GM21529 (cell line): ENCODE results near the gene RNF10.
"Not testable (repeated sequence)": the region's sequence is repeated elsewhere in the genome, so short reads cannot be mapped to it uniquely, and the experiment has no call there.

ENCODE experiments used
- ATAC-seq: cut with Tn5 transposase; IDR thresholded peaks from one replicate; pipeline ENCODE4 v1.9.1; 2021; ENCODE audit not compliant: unreplicated experiment

RNF10 gene

DNA sequence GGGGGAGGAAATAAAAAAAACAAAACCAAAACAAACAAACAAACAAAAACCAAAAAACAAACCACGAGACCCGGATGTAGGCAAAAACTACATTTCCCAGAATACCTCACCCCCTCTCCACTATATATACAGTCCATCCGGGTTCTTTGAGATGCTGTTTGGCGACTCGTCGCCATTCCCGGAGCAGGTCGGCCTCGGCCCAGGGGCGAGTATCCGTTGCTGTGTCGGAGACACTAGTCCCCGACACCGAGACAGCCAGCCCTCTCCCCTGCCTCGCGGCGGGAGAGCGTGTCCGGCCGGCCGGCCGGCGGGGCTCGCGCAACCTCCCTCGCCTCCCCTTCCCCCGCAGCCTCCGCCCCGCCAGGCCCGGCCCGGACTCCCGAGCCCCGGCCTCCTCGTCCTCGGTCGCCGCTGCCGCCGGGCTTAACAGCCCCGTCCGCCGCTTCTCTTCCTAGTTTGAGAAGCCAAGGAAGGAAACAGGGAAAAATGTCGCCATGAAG, at the start of gene RNF10:
Gene RNF10, plus strand, starts transcription at position 154 of the 500 bp plus-strand sequence. CDS start 456 bp downstream, outside the sequence.
- peak; percentile 53 for ATAC-seq

DNA sequence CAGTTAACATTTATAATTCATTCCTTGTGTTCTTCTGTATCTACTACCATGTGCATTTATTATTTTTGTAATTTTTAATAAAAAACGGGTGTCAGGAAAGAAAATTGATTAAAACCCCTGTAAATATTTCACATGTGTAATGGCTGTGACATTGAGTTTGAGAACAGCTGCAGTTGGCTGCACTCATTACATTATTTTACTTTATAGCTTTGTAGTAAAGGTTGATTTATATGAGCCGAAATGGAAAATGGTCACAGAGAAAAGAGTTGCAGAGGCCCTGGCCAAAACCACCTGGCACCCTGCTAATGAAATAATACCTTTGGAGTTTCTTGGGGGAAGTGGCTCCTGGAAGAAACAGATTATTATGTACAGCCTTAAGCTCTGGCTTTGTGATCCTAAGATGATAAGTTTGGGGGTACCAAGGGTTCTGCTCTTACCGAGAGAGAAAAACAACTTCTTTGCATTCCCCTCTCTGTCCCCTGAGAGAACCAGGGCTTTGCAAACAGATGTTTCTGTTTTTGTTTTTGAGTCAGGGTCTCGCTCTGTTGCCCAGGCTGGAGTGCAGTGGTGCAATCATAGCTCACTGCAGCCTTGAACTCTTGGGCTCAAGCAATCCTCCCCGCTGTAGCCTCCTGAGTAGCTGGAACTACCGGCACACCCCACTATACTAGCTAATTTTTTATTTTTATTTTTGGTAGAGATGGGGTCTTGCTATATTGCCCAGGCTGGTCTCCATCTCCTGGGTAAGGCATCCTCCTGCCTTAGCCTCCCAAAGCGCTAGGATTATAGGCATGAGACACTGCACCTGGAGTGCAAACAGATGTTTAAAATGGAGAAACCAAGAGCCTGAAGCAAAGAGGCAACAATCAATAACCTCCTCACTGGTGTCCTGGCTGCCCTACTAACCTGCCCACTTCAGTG, 47.9 kb upstream of the RNF10 start:
- no peak for ATAC-seq

DNA sequence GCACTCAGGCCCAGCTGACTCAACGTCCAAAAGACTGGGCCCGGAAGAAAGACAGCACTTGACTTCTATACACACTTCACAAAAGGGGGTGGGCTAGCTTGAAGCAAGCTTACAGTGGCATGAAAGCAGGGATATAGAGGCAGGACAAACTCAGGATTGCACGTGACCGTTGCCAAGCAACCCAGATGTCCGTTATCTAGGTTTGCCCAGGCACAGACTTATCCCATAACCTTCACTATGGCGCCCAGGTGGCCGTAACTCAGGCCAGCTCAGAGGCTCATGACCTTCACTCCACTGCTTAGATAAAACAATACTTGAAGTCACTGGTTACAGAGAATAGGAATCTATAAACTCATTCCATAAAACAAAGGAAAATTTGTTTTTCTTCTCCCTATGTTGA, 46.6 kb upstream of the RNF10 start:
- ATAC-seq, result not testable (repeated sequence)

DNA sequence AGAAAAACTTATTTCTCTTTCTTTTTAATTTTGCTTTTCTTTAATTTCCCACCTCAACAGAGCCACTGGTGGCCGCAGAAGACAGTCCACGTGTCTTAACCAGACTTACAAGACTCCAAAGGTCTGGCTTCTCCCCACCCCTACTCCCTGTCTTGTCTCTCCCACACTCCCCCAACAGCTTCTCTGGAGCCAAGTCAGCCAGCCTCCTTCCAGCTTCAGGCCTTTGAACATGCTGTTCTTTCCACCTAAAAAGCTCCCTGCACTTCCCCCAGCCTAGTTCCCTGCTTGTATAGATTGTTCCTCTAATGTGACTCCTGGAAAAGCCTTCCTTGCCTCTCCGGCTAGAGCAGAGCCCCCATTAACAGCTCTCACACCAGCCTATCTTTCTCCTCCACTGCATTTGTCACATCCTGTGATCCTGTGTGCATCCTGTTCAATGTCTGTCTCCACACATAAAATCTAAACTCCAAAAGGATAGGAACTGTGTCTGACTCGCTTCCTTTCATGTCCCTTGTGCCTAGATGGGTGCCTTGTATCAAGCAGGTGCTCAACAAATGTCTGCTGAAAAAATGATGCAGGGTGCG, 46.0 kb upstream of the RNF10 start:
- no peak for ATAC-seq

DNA sequence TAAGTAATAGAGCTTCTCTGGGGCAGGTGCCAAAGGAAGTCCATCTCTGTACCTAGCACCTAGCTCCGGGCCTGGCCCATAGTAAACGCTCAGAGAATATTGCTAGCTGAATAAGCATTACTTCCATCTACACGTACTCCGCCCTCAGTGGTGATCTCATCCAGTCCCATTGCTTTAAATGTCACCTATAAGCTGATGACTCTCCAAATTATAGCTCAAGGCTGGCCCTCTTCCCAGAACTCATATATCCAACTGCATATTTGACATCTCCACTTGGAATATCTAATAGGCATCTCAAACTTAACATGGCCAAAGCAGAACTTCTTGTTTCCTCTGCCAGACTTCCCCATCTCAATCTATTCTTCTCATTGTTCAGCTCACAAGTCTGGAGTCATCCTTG, 45.1 kb upstream of the RNF10 start:
- ATAC-seq, result no peak

DNA sequence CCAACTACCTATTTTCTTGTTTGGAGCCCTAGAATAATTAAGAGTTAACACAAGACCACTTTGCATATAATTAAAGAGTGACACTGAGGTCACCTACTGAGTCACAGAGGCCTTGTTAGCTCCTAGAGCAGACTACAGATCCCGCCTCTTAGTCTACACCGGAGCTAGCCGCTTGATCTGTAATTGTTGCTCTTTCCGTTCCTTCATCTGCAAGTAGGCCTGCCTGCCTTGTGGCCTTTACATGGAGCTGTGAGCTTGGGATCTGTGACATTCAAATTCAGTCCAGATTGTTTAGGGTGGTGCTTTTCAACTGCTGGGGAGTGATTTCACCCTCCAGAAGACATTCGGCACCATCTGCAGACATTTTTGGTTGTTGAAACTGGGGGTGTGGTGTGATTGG, 43.8 kb upstream of the RNF10 start:
- no peak for ATAC-seq

DNA sequence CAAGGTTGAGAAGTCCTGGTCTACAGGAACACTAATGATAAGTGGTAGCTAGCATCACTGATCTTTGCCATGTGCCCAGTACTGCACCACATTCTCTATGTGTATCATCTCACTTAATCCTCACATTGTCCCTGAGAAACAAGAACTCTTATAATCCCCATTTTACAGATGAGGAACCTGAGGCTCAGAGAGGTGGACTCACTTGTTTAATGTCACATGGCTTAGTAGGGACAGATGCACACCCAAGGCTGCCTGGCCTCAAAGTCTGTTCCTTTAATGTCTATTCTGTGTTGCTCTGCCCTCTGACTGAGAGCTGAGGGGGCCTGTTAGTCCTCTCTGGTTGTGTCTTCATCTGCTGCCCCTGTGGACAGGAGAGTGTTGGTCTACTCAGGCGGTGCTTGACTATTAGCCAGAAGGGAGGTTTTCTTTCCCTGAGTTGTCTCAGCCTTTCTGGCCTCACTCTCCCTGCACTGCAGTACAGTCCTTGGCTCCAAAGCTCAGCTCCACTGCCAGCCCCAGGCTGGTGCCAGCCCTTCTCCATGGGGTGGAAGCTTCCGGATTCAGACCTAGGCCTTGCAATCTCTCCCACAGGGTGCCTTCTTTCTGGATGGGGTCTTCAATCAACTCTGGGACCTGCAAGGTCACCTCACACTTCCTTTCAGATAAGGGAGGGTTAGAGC, 43.2 kb upstream of the RNF10 start:
- ATAC-seq, result no peak

DNA sequence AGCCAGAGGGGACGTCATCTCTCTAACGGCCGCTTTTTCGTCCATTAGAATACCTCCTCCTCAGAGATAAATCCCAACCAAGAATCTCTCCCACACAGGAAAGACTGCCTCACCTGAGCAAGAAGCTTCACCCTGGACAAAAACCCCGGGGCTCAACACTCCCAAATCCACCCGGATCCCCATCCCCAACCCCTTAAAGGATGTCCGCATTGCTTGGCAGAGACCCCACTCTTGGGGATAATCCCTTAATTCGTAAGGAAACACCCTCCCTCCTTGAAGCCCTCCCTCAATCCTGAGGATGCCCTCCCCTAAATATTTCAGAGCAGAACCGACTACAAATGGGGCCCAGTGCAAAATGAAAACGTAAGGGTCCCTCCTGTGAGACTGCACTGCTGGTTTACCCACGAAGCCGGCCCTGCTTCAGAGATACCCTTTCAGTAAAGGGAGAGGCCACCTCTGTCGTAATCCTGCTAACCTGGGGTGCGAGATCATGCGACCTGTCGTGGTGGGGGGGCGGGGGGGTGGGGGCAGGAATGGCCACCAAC, 38.9 kb upstream of the RNF10 start:
- peak; percentile 1 for ATAC-seq

DNA sequence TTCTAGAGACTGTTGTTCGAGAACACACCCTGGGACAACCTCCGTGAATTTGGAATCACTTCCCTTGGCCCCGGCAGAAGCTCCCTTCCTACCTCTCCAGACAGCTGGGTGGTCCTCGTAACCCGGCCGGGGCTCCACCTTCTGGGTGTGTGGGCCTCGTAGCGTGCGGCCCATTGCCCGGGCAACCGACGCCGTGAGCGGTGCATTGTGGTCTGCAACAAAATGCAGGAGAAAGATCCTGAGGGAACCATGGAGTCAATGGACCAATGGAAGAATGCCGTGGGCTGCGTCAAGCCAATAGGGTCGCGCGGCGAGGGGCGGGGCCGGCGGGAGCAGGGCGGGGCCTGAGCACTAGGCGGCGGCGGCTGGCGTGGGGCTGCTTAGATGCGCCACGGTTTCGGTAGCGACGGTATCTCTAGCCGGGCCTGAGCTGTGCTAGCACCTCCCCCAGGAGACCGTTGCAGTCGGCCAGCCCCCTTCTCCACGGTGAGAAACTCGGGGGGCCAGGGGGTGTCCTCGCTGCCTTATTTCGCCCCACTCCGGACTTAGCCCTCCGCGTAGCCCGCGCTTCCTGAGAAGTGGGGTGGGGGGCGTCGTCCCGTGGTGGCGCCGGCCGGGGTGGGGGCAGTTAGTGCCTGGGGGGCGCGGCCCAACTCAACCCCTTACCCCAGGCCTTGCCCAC, 38.3 kb upstream of the RNF10 start, which contains the start of gene DYNLL1:
Gene DYNLL1, plus strand, starts transcription at position 383 of the 682 bp plus-strand sequence. CDS start 309 bp downstream, outside the sequence.
- ATAC-seq, result peak; percentile 92

DNA sequence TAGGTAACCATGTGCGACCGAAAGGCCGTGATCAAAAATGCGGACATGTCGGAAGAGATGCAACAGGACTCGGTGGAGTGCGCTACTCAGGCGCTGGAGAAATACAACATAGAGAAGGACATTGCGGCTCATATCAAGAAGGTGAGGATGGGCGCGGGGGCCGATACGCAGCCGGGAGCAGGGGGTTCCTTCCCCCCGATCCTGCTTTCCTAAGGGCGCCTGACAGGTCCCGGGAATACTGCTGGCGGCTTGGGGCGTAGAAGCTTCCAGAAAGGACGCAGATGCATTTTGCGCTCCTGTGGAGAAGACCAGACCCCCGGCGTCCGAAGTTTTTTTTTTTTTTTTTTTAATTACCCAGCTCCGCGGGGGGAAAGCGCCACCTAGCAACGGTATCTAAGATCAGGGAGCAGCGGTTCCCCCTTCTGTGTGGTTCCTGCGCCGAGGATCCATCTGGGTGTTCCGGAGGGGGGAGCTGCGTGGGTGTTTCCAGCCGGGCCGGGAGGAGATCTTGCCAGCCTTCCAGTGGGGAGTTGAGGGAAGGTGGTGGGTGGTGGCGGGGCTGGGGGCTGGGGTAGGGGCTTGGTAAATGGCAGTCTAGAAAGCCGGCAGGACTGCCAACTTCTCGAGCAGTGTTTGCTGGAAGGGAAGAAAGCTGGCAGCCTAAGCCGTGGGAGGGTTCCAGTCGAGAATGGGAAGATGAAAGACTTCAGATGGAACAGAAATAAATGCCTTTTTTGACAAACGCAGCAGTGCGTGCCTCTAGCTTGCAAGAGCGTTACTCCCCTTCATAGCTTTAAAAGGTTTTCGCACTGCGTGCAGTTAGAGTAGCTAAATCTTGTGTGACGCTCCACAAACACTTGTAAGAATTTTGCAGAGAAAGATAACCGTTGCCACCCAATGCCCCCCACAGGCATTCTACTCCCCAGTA, 37.5 kb upstream of the RNF10 start:
- no peak for ATAC-seq

DNA sequence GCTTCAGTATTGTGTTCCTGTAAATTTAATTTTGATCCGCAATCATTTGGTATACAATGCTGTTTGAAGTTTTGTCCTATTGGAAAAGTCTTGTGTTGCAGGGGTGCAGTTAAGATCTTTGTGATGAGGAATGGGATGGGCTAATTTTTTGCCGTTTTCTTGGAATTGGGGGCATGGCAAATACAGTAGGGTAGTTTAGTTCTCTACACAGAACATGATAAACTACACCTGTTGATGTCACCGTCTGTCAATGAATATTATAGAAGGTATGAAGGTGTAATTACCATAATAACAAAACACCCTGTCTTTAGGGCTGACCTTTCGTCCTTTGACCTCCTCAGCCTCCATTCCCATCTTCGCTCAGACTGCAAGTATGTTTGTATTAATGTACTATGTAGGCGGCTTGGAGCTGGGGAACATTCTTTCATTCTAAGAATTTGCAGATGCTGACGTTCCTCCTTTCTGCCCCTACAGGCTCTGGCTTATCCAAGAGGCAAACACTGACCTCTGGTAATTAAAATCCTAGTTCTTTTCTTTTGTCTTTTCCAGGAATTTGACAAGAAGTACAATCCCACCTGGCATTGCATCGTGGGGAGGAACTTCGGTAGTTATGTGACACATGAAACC, 36.5 kb upstream of the RNF10 start:
- ATAC-seq, result no peak

DNA sequence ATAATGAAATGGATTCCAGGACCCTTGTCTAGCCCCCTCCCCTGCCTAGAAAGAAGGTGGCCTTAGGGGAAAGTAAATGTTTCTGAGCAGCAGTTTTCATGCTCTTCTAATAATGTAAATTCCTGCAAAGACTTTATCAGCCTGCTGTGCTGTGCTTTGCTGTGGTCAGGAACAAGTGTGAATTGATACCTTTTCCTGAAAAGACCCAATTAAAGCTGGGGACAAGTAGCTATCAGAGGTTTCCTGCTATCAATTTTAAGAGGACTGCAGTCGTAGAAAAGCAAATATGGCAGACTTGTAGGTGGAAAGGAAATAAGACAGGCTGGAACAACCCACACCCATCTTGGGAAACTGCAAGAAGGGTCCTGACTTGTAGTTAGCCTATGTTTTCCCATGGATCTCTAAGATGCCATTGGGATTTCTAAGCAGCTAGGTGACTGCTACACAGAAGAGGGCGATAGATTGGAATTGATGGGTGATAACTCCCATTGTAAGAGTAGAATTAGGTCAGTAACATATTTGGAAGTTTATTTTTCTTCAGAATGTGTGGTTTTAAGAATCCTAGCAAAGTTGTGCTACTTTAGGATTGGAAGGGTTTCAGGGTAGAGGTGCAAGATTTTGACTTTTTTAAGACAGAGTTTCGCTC, 35.2 kb upstream of the RNF10 start:
- no peak for ATAC-seq

DNA sequence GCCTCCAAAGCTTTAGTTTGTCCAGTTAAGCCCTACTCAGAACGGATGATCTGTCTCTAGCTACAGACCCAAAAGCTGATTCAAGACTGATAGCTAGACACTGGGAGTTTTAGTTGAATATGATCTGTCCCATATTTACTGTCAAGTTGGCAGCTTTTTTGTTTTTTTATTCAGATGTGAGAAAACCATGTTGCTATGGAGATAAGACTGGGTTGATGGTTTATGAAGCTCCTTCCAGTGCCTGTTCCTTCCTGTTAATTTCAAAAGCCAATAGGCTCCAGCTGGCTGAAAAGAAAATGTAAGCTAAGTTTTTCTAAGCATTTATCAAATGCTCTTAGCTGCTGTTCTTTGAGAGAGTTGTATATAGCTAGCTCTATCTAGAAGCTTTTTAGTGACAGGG, 33.6 kb upstream of the RNF10 start:
- no peak for ATAC-seq

DNA sequence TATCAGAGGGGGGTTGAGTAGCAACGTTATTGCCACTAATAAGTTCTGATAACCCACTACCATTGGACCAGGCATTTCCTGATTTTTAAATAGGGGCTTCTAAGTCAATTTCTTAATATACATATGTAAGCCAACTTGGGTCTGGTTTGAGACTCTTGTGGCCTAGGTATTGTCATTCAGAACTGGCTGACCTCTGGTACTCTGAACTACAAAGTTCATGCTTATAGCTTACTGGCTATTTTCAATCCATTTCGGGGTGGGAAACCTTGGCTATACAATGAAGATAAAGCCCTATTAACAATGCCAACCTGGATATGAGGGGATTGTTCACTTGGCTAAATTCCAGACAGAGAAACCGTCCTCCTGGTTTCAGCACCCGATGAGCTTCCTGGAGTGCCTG, 29.6 kb upstream of the RNF10 start:
- no peak for ATAC-seq

DNA sequence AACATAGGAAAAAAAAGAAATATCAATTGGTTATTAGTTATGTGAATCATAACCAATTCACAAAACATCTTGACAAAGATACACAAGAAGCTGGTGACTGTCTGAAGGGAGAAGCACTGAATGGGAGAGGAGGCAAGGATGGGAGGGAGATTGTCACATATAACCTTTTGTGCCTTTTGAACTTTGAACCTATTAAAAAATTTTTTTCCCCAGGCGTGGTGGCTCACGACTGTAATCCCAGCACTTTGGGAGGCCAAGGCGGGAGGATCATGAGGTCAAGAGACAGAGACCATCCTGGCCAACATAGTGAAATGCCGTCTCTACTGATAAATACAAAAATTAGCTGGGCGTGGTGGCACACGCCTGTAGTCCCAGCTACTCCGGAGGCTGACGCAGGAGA, 25.6 kb upstream of the RNF10 start:
- no peak for ATAC-seq

DNA sequence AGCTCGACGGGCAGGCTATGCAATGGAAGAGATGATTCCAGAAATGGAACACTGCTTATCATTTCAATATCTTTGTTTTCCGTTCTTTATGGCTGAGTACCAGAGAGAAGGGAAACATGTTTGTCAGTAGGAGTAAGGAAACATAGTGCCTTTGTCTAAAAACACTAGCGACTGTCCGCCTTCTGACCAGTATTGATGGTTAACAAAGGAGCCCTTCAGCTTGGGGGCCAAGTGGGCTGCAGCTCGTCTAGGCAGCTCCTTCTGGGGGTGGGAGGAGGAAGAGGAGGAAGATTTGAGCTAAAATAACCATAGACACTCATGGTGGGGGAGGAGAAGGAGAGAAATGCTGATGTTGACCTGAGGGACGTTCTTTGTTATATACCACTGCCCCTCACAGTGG, 20.2 kb upstream of the RNF10 start:
- ATAC-seq, result no peak

DNA sequence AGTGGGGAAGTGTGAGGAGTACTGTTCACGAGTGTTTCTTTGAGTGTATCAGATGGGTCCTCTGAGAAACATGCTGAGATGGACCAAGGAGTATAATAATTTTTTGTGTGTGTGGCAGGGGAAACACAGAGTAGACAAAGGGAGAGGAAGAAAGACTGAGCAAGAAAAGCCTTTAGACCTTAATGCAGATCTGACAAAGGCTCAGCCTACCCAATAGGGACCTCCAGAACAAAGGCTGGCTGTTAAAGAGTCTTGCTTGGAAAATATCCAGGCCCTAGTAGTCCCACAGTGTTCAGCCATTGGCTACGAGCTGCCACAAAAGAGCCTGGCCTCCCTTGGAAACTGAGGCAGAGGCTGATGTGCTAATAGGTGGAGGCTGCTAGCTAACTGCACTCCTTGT, 18.7 kb upstream of the RNF10 start:
- ATAC-seq, result no peak

DNA sequence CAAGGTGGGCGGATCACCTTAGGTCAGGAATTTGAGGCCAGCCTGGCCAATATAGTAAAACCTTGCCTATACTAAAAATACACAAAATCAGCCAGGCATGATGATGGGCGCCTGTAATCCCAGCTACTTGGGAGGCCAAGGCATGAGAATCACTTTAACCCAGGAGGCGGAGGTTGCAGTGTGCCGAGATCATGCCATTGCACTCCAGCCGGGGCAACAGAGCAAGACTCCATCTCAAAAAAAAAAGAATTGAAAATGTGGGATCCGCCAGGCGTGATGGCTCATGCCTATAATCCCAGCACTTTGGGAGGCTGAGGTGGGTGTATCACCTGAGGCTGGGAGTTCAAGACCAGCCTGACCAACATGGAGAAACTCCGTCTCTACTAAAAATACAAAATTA, 14.8 kb upstream of the RNF10 start:
- not testable (repeated sequence) for ATAC-seq

DNA sequence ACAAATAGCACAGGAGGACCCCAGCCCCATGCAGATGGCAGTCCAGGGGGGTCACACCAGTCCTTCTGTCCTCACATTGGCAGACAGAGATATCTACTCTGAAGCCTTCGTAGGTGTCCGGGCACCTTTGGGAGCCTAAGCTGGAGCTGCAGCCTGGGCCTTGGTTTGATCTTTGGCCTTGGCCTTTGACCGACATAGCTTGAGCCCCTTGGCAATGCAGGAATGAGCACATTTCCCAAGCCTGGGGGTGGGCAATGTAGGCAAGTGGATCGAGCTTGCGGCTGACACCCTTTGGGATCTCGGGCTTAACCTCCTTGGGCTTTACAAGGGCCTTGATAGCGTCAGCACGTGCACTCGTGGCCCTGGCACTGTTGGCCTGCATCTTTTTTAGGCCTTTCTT, 11.6 kb upstream of the RNF10 start:
- no peak for ATAC-seq
